ENCODE data around the gene ERP29.

The ERP29 gene

GRCh38 chr12:112001576-112001975, 11.7 kb upstream of the ERP29 start:
- Histone ChIP-seq H3K36me3 (replicated peaks; ENCODE audit: insufficient read depth, low read length) (no peaks in the 10 kb centered on the region), H3K9me2 (replicated peaks; ENCODE audit: insufficient read depth, low read length) (no peaks in the 10 kb centered on the region), H3K79me2 (ENCODE audit: low read length) (no peaks in the 10 kb centered on the region), H2AFZ (ENCODE audit: low read length) (no peak overlapping the region), H3F3A (ENCODE audit: insufficient read depth, low read length) (no peaks in the 10 kb centered on the region), H3K9ac (ENCODE audit: low read length) (no peak overlapping the region), H3K4me1 (ENCODE audit: low read length) (peaks cover 9% of the 10 kb centered on the region; the same call in 1 of the 2 replicates), H3K4me2 (ENCODE audit: low read depth, low read length) (no peak overlapping the region), H4K20me1 (ENCODE audit: insufficient read depth, low read length) (no peaks in the 10 kb centered on the region), H3K27me3 (replicated peaks; ENCODE audit: insufficient read depth, low read length) (no peaks in the 10 kb centered on the region), H3K27ac (ENCODE audit: low read length) (no peak overlapping the region), H3K4me3 (ENCODE audit: low read length) (no peak overlapping the region), H3K9me3 (replicated peaks; ENCODE audit: insufficient read depth, low read length) (no peaks in the 10 kb centered on the region)
- TF ChIP-seq EZH2 (optimal IDR thresholded peaks at IDR 0.05; ENCODE audit: low read depth, low read length) (no peak), EZH2phosphoT487 (IDR thresholded peaks at IDR 0.05; ENCODE audit: low read length) (no peak), CTCF (IDR thresholded peaks at IDR 0.05; ENCODE audit: low read length) (no peak)
- no peak for DNase-seq

GRCh38 chr12:112004041-112004440, 9.2 kb upstream of the ERP29 start:
- Histone ChIP-seq H3K4me1 (ENCODE audit: low read length) (peaks cover 11% of the 10 kb centered on the region; the same call in 1 of the 2 replicates), H3K9me2 (replicated peaks; ENCODE audit: insufficient read depth, low read length) (no peaks in the 10 kb centered on the region), H2AFZ (ENCODE audit: low read length) (no peak overlapping the region), H3K4me2 (ENCODE audit: low read depth, low read length) (no peak overlapping the region), H4K20me1 (ENCODE audit: insufficient read depth, low read length) (no peaks in the 10 kb centered on the region), H3K36me3 (replicated peaks; ENCODE audit: insufficient read depth, low read length) (no peaks in the 10 kb centered on the region), H3K9me3 (replicated peaks; ENCODE audit: insufficient read depth, low read length) (no peaks in the 10 kb centered on the region), H3F3A (ENCODE audit: insufficient read depth, low read length) (no peaks in the 10 kb centered on the region), H3K4me3 (ENCODE audit: low read length) (no peak overlapping the region), H3K27ac (ENCODE audit: low read length) (no peak overlapping the region), H3K79me2 (ENCODE audit: low read length) (no peaks in the 10 kb centered on the region), H3K27me3 (replicated peaks; ENCODE audit: insufficient read depth, low read length) (no peaks in the 10 kb centered on the region), H3K9ac (ENCODE audit: low read length) (no peak overlapping the region)
- DNase-seq, result no peak
- no peak for TF ChIP-seq EZH2phosphoT487 (IDR thresholded peaks at IDR 0.05; ENCODE audit: low read length)

GRCh38 chr12:112005419-112006395, 7.5 kb upstream of the ERP29 start:
- no peak overlapping the region for H3K9ac ChIP-seq (ENCODE audit: low read length)
- H3K9me2 ChIP-seq (replicated peaks; ENCODE audit: insufficient read depth, low read length), result no peaks in the 10 kb centered on the region
- no peak for DNase-seq
- TF ChIP-seq EZH2 (optimal IDR thresholded peaks at IDR 0.05; ENCODE audit: low read depth, low read length) (no peak), EZH2phosphoT487 (IDR thresholded peaks at IDR 0.05; ENCODE audit: low read length) (no peak), CTCF (IDR thresholded peaks at IDR 0.05; ENCODE audit: low read length) (no peak)
- no peak overlapping the region for H3K4me3 ChIP-seq (ENCODE audit: low read length)
- no peak overlapping the region for H2AFZ ChIP-seq (ENCODE audit: low read length)
- no peaks in the 10 kb centered on the region for H4K20me1 ChIP-seq (ENCODE audit: insufficient read depth, low read length)
- no peaks in the 10 kb centered on the region for H3K27me3 ChIP-seq (replicated peaks; ENCODE audit: insufficient read depth, low read length)
- peaks cover 24% of the 10 kb centered on the region for H3K4me1 ChIP-seq (ENCODE audit: low read length)
- H3K9me3 ChIP-seq (replicated peaks; ENCODE audit: insufficient read depth, low read length), result no peaks in the 10 kb centered on the region
- no peak overlapping the region for H3K4me2 ChIP-seq (ENCODE audit: low read depth, low read length)
- H3K36me3 ChIP-seq (replicated peaks; ENCODE audit: insufficient read depth, low read length), result no peaks in the 10 kb centered on the region
- H3F3A ChIP-seq (ENCODE audit: insufficient read depth, low read length), result peaks cover 9% of the 10 kb centered on the region; the same call in 1 of the 2 replicates
- no peaks in the 10 kb centered on the region for H3K79me2 ChIP-seq (ENCODE audit: low read length)
- no peak overlapping the region for H3K27ac ChIP-seq (ENCODE audit: low read length)

GRCh38 chr12:112007945-112008344, 5.3 kb upstream of the ERP29 start:
- no peak overlapping the region for H3K9ac ChIP-seq (ENCODE audit: low read length)
- no peaks in the 10 kb centered on the region for H3K9me3 ChIP-seq (replicated peaks; ENCODE audit: insufficient read depth, low read length)
- no peak overlapping the region for H3K27ac ChIP-seq (ENCODE audit: low read length)

More at GRCh38 chr12:112007945-112008344, 5.3 kb upstream of the ERP29 start:
- Histone ChIP-seq H4K20me1 (ENCODE audit: insufficient read depth, low read length) (no peaks in the 10 kb centered on the region), H3K27me3 (replicated peaks; ENCODE audit: insufficient read depth, low read length) (no peaks in the 10 kb centered on the region), H3K4me2 (ENCODE audit: low read depth, low read length) (no peak overlapping the region), H3K4me3 (ENCODE audit: low read length) (no peak overlapping the region), H2AFZ (ENCODE audit: low read length) (no peak overlapping the region), H3K9me2 (replicated peaks; ENCODE audit: insufficient read depth, low read length) (no peaks in the 10 kb centered on the region), H3F3A (ENCODE audit: insufficient read depth, low read length) (peaks cover 13% of the 10 kb centered on the region; the same call in 1 of the 2 replicates), H3K4me1 (ENCODE audit: low read length) (peaks cover 26% of the 10 kb centered on the region), H3K36me3 (replicated peaks; ENCODE audit: insufficient read depth, low read length) (no peaks in the 10 kb centered on the region), H3K79me2 (ENCODE audit: low read length) (peaks cover 5% of the 10 kb centered on the region; the same call in 1 of the 2 replicates)
- no peak for DNase-seq
- TF ChIP-seq CTCF (IDR thresholded peaks at IDR 0.05; ENCODE audit: low read length) (no peak), EZH2phosphoT487 (IDR thresholded peaks at IDR 0.05; ENCODE audit: low read length) (no peak), EZH2 (optimal IDR thresholded peaks at IDR 0.05; ENCODE audit: low read depth, low read length) (no peak)

Data from MM.1S (cell line).